ENCODE results near the gene TEKT2. TPM values are rescaled to one million over a fixed set of nuclear protein-coding genes. Genes with fewer than 3 reads are reported as not detected.

Gene TEKT2
- polyA plus RNA-seq, 2 of the 4 experiments (the other 2 are of a cell fraction) = 0.08 TPM; not detected in 1

DNA sequence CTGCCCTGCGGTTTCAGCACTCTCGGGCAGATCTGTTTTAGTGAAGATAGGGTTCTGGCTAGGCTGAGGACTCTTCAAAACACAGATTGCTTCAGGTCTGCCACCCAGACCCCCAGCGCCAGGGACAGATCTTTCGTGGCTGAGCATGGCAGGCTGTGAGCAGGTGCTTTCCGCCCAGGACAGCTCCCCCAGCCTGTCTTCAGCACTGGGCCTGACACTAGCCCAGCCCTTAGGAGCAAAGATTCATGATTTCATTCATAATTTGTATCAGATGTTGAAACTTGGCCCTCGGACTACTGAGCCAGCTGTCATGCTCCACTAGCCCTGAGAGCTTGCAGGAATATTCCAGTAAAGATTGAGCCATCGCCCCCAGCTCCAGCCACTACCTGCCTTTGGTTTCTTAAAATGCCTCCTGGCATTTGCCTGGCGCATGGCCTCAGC, 10.7 kb downstream of the TEKT2 start (continued):
- no peak for TF ChIP-seq HOXB5 (CRISPR knock-in tag; IDR thresholded peaks at IDR 0.05)
- TF ChIP-seq PHF8 (IDR thresholded peaks at IDR 0.05; ENCODE audit: borderline replicate concordance, low read depth) = no peak
- no peak for TF ChIP-seq RNF2 (IDR thresholded peaks at IDR 0.05; ENCODE audit: borderline replicate concordance, low read depth)
- TF ChIP-seq CHD2 (IDR thresholded peaks at IDR 0.05; ENCODE audit: low read length, partially characterized antibody) = no peak
- TF ChIP-seq CEBPB (IDR thresholded peaks at IDR 0.05) = no peak
- no peak for TF ChIP-seq EHF (CRISPR knock-in tag; IDR thresholded peaks at IDR 0.05)

DNA sequence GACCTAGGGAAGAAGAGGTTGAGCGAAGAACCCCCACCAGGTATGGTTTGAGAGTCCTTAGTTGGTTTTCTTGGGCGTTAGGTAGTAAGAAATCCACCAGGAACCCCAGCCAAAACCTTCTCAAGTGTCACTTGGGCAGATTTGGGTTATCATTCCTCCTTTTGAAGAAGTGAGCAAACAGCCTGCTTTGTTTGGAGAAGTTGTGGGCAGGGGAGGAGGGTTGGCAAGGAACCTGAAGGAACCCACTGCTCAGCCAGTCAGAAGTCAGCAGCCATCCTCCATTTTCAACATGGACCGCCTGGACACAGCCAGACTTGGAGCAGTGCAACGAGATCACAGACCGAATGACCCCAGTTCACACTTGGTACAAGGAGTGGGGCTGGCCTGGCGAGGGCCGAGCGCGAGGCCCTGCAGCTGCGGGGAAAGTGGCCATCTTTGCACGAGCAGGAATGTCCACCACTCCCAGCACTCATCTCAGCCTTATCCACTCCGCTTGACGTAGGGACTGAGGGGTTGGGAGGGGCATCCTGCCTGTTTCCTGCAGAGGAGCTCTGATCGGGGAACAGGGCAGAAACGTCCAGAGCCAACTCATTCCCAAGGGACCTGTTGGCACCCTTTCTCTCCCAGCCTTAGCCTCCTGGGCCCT, 12.0 kb downstream of the TEKT2 start:
- Histone ChIP-seq H3K4me2 (no peak overlapping the region), H3K4me1 (no peaks in the 10 kb centered on the region), H3K9me3 (no peaks in the 10 kb centered on the region), H3K27ac (no peak overlapping the region), H3K4me3 (no peak overlapping the region)
- ChIA-PET CTCF (interaction anchor here (0.8 to 13.6 kb wide), 6 partner anchors 9 to 326 kb away, joined by 3 to 147 read pairs (median 4); partner anchors contain the start of gene TRAPPC3), POLR2A (no interaction called here)
- no peak for TF ChIP-seq EHMT2 (IDR thresholded peaks at IDR 0.05; ENCODE audit: low read depth)
- TF ChIP-seq CHD2 (IDR thresholded peaks at IDR 0.05; ENCODE audit: low read length, partially characterized antibody) = no peak
- TF ChIP-seq SMC3 (IDR thresholded peaks at IDR 0.05) = no peak
- no peak for TF ChIP-seq ZFP36 (IDR thresholded peaks at IDR 0.05; ENCODE audit: borderline replicate concordance, partially characterized antibody)
- no peak for TF ChIP-seq CBX2 (IDR thresholded peaks at IDR 0.05; ENCODE audit: borderline replicate concordance, low read depth)
- no peak for TF ChIP-seq HDAC2 (IDR thresholded peaks at IDR 0.05)
- no peak for TF ChIP-seq NR3C1 (IDR thresholded peaks at IDR 0.05)
- no peak for TF ChIP-seq NFE2L2 (conservative IDR thresholded peaks at IDR 0.05; ENCODE audit: low read length)
- no peak for TF ChIP-seq BHLHE40 (IDR thresholded peaks at IDR 0.05; ENCODE audit: low read depth, low read length)
- no peak for TF ChIP-seq FOSL2 (IDR thresholded peaks at IDR 0.05)
- TF ChIP-seq FOSL2 (CRISPR knock-in tag; IDR thresholded peaks at IDR 0.05) = no peak
- TF ChIP-seq RAD21 (conservative IDR thresholded peaks at IDR 0.05 in 1 of 2, IDR thresholded peaks at IDR 0.05 in 1 of 2) = no peak
- no peak for TF ChIP-seq HES2 (IDR thresholded peaks at IDR 0.05)
- ATAC-seq (no peak), DNase-seq (ENCODE audit: low read depth in 1 of 2, low spot score in 1 of 2) (no peak), FAIRE-seq (no peak)
- WGBS (ENCODE audit: missing lambda C conversion rate) = 88% methylated on average over 10 of the region's 15 CpGs

DNA sequence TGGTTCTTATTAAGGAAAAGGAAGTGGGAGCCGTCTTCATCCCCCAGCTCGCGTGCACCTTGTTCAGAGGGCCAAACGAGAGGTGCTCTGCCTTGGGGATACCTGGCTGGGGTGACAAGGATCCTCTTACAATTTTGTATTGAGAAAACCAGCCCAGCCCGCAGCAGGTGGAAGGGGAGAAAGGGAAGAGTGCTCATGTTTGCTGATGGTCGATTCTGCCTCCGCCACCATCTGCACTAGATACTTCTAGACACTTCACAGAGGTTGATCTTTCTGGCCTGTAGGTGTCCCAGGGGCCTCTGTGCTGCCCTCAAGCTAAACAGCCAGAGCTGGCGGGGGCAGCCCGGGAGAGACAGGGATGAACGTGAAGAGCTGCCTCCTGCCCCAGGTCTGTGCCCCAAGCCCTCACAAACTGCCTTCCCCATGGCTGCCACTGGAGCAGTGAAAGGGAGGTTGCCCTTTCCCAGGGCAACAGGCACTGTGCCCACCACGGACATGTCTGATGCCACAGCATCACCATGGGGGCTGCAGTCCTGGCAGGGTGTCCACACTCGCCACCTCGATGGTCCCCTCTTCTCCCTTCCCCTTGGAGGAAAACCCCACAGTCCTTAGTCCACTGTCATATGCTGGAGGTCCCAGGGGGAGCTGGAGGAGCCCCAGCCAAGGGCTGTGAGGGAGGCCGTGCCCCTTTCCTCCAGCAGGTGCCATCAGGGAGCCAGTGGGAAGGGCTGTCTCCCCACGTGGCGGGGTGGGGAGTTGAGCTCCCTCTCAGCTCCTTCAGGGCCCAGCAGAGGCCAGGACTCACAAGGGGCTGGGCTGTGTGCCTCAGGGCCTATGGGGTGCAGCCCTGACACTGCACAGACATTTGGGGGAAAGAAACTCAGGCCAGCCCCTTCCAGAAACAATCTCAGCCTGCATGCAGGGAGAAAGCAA, 12.9 kb downstream of the TEKT2 start:
- POLR2A ChIA-PET = interaction anchor here (0.6 to 1.1 kb wide), 2 partner anchors 53 to 242 kb away, joined by 3 to 10 read pairs; partner anchors contain the start of gene TRAPPC3
- 83% methylated on average over 10 of the region's 16 CpGs for WGBS (ENCODE audit: missing lambda C conversion rate)
- H3K27ac ChIP-seq = no peak overlapping the region
- H3K4me3 ChIP-seq = no peak overlapping the region
- H3K4me1 ChIP-seq = no peaks in the 10 kb centered on the region
- CTCF ChIA-PET = interaction anchor here (0.7 to 13.6 kb wide), 8 partner anchors 9 to 323 kb away, joined by 3 to 147 read pairs (median 3); no protein-coding TSS in a partner anchor
- TF ChIP-seq MAX (IDR thresholded peaks at IDR 0.05) (peak; percentile 52), ZFP36 (IDR thresholded peaks at IDR 0.05; ENCODE audit: borderline replicate concordance, partially characterized antibody) (no peak), FOXS1 (CRISPR knock-in tag; IDR thresholded peaks at IDR 0.05) (no peak)
- DNase-seq (ENCODE audit: low read depth in 1 of 2, low spot score in 1 of 2) (peak in 1 of 2 experiments; percentile 48), ATAC-seq (peak; percentile 70 to 78), FAIRE-seq (no peak)
- no peak overlapping the region for H3K4me2 ChIP-seq
- no peaks in the 10 kb centered on the region for H3K9me3 ChIP-seq
